Stimulated activated CD8-positive, alpha-beta memory T cell treated with anti-CD3 and anti-CD28 coated beads, Interleukin-4, amount 100 ng/mL, for 24 hours (primary cell): ENCODE data around the gene CPNE4.

ENCODE experiments used
- DNase-seq: peaks from one replicate; pipeline ENCODE4 v3.0.0-alpha.2; 2020; ENCODE audit warnings: low read depth

The CPNE4 gene

DNA sequence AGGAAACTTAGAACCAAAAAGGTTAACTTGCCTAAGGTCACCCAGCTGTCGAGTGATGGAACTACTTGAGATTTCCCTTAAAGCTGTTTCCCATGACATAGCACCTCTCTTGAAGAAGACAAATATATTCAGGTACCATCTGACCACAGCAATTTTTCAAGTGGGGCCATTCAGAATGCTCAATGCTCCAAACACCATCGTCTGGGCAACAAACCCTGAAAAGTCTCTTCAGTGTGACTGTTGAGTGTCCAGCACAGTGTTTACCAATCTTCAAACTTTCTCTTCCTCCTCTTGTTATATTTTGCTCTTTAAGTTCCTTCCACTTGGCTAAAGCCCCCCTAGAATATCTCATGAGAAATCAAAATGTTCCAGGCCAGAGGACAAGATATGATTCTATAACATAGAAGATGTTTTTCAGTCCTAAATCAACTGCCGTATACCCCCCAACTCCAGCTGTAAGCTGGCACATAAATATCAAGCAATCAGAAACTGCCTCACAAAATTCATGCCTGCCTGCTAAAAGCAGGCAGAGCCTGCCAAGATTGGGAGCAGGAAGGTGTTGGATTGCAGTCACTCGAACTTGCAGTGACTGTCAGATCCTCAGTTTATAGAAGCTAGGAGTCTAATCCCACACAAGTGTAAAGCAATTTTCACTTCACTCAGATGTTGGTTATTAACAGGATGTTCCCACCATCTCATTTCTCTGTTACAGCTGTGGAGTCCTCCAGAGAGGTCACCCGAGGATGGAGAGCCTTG, 301.6 kb downstream of the CPNE4 start:
- no peak for DNase-seq

DNA sequence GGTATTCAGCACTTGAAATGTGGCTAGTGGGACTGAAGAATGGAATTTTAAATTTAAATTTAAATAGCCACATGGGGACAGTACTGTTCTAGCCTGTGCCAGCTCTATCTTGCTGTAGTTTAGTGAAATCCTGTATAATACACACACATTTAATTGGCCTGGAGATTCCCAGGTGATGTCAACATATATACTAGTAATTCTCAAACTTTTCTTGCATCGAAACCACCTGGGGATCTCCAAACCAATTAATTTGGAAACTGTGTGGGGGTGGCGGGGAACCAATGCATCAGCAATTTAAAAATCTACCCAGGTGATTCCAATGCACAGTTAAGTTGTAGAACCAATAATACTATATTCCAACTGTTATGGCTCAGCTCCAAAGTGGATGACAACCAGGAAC, 303.1 kb downstream of the CPNE4 start:
- no peak for DNase-seq

DNA sequence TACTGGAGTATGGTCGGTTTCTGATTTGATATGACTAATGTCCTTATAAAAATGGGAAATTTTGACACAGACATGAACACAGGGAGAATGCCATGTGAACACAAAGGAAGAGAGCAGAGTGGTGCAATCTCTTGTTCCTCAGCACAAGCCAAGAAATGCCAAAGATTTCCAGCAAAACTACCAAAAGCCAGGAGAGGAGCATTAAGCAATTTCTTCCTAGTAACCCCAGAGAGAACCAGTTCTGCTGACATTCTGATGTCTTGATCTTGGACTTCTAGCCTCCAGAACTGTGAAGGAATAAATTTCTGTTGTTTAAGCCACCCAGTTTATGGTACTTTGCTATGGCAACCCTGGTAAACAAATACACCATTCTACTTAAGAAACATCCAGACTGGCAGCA, 304.2 kb downstream of the CPNE4 start:
- DNase-seq, result no peak

DNA sequence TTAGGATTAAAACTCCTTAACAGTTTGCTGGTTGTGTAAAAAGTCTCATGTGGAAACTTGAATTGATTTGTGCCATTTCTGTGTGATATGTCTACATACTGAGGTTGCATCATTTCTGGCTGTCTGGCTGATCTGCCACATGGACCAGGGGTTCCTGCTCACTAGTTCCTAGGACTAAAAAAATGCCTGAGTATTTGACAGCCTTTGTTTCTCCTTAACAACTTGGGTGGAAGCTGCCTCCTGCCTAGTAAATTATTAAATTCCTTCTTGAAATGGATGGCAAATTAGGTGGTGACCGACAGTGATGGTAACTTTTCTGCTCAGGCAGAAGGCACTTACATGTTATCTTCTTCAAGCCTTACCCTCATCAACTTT, 305.2 kb downstream of the CPNE4 start:
- DNase-seq, result no peak

DNA sequence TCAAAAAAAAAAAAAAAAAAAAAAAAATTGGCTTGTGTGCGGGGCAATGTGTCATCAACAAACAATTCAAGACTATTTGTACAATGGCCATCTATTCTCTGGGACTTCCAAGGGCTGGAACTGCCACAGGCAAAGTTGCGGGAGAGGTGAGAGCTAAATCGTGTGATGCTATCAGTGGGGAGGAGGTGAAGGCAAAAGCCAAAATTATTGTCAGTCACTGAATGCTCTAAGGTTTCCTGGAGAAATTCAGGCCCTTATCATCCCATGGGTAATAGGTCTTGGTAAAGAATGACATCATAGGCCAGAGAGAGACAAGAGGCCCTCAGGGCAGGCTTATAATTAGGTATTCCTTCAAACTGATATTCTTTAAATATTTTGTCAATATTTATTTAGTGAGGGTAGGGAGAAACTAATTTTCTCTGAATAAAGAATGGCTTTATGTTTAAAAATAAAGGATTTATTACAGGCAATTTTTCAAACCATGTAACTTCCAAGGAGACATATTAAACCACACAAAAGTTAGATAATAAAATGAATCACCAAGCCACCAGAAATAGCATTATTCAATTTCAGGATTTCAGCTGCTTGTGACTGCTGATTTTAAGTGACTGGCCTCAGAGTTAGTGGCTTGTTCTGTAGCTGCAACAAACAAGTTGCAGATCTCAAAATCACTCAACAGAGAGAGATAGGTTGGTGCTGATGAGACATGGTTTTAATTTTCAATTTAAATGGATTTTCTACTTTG, 305.7 kb downstream of the CPNE4 start:
- DNase-seq, result no peak

DNA sequence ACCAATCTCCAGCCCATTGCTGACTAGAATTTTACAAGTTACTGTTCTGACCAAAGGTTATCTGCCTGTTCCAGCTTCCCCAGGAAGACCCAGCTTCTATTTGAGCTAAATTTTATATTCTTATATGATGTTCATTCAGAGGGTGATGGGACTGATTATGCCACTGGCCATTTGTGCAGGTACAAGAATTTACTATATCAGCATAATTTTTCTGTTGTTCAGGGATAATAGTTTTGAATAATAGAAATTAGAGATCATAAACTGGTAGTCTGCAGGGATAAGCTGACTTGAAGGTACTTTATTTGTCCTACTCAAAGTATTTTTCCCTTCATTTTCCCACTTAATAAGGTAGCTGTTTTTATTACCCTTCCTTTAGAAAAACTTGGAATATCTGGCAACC, 309.4 kb downstream of the CPNE4 start:
- DNase-seq, result no peak

- no peak for DNase-seq
These were observed 311.5 kb downstream of the CPNE4 start for GRCh38 chr3:131723343-131723742.

DNA sequence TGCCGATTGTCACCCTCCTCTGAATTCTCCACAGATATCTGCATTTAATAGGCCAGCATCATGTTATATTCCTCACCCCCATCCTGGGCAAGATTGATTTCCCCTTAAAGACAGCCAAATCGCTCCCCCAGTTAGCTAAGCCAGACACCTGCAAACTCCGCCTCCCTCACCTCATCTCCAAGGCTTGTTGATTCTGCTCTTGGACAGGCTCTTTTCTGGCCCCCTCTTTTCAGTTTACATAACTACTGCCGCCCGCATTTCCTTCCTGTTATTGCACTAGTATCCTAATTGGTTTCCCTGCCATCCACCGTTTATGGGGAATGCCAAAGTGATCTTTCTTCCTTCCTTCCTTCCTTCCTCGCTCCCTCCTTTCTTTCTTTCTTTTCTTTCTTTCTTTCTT, 317.3 kb downstream of the CPNE4 start:
- no peak for DNase-seq

- DNase-seq, result no peak
These were observed 317.9 kb downstream of the CPNE4 start for GRCh38 chr3:131716943-131717342.

- no peak for DNase-seq
These were observed 318.8 kb downstream of the CPNE4 start for GRCh38 chr3:131716007-131716406.

DNA sequence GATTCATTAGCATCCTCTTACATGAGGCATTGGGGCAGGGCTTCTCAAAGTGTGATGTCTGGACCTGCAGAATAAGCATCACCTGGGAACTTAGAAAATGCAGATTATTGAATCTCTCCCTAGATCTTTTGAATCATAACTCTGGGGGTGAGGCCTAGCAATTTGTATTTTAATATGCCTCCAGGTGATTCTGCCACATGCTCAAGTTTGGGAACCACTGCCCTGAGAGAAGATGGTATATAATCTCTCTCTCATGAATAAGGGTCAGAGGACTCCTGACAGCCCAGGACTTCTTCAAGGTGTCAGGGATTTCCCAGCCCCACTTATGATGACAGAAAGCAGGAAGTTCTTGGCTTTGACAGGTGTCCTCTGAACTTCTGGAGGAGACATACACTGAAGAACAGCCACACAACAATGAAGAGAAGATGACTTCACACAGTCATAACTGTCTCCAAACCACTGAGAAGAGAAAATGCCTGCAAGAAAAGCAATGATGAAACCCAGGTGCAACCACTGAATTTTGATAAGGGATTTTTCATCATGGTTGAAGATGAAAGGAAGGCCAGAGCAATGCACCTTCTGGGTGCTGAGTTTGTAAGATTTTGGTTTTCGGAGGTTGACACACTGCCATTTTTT, 320.1 kb downstream of the CPNE4 start:
- DNase-seq, result no peak

DNA sequence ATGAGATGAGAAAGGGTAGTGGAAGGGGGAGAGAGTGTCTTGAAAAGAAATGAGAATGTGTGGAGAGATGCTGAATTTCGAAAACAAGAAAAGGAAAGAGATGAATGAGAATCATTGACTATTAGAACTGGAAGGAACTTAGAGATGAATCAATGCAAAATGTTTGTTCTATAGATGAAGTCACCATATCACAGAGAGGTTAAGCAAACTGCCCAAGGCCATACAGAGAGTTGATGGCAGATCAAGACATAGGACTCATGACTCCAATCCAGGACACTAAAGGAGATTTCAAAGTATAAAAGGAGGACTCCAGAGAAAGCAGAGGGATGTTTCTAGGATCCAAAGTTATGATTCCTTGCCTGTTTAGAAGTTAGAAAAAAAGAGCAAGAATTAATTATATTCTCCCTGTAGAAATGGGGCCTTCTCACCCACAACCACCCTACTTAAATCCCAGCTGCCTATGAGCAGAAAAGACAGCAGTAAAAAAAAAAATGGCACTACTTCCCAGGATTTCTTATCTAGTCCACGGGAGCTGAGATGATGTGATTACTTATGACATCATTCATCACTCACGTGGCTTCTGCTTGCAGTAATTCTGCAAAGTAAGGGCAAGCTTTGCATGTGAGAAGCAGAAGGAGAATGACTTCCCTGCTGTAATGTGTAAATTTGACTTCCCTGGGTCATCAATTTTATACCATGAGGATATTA, 321.2 kb downstream of the CPNE4 start:
- no peak for DNase-seq

GRCh38 chr3:131712662-131713061, 322.2 kb downstream of the CPNE4 start:
- DNase-seq, result no peak

DNA sequence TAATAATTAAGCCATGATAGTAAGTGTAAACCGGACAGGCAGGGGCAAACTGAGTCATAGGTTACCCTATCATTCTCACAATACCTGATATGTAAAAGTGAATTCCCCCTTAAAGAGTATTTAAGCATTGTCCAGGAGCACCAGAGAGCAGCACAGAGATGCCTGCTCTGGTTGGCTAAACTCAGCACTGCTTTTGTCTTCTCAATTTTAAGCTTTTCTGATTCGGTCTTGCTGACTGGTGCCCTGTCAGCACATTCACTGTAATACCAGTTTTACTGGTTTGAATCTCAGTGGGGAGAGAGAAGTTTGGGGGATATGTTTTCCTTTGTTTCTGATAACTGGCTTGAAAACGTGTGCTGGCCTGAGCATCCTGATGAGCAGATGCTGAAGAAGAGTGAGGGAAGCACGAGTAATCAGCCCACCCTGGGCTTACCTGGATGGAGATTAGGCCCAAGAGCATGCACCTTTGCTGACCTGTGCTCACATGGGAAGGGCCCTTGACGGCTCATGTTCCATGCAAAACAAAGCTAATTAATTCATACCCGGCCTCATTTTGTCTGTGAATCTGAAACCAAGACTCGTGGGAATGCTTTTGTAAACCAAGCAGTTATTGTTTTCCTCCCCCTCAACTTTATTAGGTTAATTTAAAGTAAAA, 323.6 kb downstream of the CPNE4 start:
- DNase-seq, result no peak

GRCh38 chr3:131708241-131708640, 326.6 kb downstream of the CPNE4 start:
- DNase-seq, result no peak

DNA sequence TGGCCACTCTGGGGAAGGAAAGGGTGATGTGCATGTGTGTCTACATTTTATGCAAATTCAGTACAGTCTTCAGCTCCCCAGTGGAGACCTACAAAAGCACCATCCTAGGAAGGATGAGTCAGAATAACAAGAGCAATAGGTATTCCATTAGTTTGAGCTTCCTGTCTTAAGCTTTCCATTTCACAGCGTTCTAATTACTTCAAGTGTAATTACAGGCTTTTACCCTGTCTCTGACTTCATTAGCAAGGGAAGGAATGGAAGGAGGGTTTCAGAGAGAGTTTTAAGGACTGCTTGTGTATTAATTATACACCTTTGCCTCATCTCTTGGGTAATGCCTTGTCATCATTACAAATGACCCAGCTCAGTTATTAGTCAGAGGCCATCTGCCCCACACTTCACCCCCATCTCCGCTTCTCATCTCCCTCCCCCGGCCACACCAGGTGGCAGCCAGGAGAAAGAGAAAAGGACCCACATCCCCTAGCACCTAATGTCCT, 329.2 kb downstream of the CPNE4 start:
- no peak for DNase-seq

DNA sequence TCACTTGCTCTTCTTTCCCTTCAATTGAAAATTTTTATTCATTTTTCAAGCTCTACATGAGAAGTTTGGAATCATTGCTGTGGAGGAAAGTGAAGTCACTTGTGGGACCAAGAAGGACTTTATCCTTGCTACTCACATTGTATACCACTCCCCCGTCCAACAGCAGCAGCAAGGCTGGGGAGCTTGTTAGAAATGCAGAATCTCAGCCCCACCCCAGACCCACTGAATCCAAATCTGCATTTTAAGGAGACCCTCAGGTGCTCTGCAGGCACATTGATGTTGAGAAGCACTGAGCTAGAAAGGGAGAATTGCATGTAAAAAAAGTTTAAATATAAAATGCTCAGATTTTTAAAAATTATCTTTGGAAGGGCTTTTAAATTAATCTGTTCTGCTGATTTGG, 329.7 kb downstream of the CPNE4 start:
- DNase-seq, result no peak

GRCh38 chr3:131704098-131704497, 330.7 kb downstream of the CPNE4 start:
- no peak for DNase-seq

- DNase-seq, result no peak
These were observed 332.7 kb downstream of the CPNE4 start for GRCh38 chr3:131702146-131702545.

DNA sequence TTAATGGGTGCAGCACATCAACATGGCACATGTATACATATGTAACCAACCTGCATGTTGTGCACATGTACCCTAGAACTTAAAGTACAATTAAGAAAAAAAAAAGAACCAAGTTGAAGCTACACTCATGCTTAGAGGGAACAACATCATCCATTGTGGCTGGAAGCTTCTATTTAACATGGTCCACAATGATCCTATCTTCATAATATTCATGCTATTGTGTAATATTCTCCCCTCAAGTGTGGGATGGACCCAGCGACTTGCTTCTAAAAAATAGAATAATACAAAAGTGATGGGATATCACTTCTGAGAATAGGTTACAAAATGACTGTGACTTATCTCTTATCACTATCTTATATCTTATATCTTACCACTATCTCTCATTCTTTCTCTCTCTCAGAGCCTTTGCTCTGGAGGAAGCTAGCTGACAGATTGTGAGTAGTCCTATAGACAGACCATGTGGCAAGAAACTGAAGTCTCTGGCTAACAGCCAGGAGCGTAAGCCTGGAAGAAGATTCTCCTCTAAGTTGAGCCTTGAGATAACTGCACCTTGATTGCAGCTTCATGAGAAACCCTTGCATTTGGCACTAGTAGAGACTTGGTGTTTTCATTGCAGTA, 333.6 kb downstream of the CPNE4 start:
- DNase-seq, result no peak

GRCh38 chr3:131699001-131699400, 335.8 kb downstream of the CPNE4 start:
- DNase-seq, result no peak

DNA sequence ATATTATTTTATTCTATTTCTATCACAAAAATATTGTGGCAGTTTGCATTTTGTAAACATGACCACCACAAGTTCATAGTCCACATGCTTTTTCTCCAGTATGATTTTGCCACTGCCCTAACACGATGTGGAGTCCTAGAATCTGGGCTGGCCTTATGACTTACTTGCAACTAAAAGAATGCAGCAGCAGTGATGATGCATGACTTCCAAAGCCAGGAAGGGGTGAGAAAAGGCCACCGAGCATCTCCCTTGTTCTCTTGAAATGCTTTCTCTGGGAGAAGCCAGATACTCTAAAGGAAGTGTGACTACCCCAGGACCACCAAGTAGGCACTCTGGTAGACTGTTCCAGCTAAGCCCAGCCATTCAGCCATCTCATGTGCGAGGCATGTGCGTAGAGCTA, 340.4 kb downstream of the CPNE4 start:
- DNase-seq, result no peak
